ENCODE measurements around the gene TECR.
"Not testable (repeated sequence)": the region's sequence is repeated elsewhere in the genome, so short reads cannot be mapped to it uniquely, and the experiment has no call there.

TECR gene

DNA sequence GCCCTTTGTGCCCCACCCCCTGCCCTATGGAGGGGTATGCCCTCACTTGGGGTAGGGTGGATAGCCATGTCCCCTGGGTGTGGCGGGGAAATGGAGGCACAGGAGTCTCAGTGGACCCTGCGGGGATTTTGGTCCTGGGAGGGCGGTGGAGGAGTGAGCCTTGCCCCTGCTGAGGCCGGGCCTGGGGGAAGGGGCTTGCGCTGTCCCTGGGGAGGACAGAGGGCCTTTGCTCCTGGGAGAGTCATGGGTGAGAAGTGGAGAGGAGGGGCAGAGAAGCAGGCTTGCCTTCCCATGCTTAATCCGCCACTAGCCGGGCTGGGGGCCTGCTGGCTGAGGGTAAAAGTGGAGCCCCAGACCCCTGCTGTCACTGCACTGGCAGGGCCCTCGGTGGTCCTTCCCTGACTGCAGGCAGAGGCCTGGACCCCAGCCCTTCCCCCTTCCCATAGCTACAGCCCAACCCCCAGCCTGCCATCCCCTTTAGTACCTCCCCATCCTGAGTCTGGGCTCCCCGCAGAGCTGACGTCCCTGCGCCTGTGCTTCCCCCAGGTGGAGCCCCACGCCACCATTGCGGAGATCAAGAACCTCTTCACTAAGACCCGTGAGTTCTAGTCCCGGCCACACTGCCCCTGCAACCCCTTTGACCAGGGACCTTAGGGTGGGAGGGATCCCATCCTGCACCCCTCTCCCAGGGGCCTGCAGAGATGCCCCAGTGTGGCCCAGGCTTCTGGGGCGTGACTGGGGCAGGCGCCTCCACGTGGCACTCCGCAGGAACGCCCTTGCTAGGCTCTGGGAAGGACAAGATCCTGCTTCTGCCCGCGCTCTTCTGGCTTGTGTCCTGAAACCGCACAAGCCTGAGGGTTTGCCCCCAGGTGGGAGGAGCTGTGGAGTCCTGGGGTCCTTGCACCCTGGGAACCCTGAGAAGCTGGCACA, 33.5 kb downstream of the TECR start:
- DNase-seq, result no peak

DNA sequence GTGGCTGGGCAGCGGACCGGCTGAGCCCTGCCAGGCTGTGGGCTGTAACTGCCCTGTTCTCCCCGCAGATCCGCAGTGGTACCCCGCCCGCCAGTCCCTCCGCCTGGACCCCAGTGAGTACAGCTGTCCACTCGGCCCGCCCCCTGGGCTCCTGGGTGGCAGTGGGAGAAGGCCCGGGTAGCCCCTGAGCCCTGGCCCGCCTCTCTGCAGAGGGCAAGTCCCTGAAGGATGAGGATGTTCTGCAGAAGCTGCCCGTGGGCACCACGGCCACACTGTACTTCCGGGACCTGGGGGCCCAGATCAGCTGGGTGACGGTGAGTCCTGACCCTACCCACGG, 34.2 kb downstream of the TECR start:
- no peak for DNase-seq

DNA sequence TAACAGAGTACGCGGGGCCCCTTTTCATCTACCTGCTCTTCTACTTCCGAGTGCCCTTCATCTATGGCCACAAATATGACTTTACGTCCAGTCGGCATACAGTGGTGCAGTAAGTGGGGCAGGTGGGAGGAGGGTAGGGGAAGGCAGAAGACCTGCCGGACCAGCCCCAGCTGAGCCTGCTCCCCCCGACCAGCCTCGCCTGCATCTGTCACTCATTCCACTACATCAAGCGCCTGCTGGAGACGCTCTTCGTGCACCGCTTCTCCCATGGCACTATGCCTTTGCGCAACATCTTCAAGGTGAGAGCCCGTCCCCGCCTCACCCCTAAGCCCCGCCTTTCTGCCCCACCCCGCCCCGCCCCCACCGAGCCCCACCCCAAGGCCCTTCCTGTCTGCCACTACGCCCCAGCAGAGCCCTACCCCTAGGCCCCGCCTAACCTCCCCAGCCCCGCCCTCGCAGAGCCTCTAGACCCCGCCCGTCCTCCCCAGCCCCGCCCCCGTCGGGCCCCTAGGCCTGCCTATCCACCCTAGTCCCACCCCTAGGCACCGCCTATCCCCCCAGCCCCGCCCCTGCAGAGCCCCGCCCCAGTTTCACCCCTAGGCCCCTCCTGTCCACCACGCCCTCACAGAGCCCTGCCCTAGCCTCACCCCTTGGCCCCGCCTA, 34.7 kb downstream of the TECR start:
- no peak for DNase-seq

DNA sequence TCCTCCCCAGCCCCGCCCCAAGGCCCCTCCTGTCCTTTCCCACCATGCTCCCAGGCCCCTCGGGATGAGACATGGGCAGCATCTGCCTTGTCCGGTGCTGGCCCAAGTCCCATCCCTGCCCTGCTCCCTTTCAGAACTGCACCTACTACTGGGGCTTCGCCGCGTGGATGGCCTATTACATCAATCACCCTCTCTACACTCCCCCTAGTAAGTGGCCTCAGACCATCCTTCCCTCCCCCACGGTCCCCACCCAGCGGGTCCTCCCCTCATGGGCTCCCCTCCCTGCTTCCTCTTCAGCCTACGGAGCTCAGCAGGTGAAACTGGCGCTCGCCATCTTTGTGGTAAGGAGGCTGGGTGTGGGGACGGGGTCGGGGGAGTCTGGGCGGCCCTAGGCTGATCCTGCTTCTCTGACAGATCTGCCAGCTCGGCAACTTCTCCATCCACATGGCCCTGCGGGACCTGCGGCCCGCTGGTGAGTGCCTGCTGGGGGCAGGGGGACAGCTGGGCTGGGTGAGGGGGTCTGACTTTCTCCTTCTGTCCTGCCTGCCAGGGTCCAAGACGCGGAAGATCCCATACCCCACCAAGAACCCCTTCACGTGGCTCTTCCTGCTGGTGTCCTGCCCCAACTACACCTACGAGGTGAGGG, 35.4 kb downstream of the TECR start:
- DNase-seq, result not testable (repeated sequence)

DNA sequence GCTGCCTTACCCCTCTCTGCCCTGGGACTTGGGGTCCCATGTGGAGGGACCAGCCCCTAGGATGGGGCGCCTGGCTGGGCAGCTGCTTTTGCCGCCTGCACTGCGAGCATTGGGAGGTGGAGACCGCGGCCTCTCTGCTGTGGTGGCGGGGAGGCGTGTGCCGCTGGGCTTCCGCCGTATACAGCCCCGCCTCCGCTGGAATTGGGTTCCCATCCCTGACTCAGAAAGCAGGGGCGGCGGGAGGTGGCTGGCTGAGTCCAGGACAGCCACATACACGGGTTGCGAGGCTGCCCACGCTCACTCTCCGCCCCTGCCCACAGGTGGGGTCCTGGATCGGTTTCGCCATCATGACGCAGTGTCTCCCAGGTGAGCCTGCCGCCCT, 35.9 kb downstream of the TECR start:
- no peak for DNase-seq

DNA sequence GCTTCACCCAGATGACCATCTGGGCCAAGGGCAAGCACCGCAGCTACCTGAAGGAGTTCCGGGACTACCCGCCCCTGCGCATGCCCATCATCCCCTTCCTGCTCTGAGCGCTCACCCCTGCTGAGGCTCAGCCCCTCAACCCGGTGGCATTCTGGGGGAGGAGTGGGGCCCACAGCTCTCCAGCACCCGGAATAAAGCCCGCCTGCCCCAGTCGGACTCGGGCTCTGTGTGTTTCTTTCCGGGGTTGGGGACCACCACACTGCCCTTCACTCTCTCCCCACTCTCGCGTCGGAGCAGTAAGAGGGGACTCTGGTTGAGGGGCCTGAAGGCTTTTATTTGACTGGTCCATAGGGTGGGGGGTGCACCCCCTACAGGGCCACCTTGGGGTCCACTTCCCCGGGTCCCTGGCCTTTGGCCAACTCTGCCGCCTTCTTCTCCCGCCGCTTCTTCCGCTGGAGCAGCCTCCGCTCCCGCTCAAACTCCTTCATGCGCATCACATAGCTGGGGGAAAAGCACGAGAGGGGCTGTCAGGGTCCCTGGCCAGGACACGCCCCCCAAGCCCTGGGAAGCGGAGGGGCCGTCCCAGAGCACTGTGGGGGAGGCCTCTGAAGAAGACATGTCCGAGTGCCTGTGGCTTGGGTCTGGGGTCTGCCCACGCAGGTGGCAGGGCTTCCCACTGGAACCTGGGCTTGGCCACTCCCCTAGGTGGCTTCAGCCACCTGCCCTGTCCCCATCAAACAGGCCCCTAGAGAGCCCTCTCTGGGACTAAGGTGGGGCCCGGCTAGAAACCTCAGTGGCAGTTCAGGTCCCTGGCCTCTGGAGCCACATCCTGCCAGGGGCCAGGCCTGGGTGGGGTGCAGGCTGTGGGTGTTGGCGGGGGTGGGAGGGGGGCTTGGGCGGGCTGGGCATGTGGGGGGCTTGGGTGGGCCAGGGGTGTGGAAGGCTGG, 36.6 kb downstream of the TECR start:
- DNase-seq, result no peak

DNA sequence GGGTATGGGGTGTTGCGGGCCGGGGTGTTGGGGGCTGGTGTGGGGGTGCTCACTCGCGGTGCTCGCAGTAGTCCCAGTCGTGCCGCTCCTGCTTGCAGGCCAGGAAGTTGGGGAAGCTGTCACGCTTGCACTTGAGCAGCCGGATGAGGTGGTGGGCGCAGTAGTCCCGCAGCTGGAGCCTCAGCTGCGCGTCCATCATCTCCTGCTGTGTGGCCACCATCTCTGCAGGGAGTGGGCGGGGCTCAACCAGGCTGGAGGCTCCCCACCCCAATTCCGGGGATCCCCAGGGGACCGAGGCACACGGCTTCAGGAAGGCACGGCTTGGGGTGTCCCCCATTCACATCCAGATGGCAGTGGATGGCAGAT, 37.3 kb downstream of the TECR start:
- no peak for DNase-seq

DNA sequence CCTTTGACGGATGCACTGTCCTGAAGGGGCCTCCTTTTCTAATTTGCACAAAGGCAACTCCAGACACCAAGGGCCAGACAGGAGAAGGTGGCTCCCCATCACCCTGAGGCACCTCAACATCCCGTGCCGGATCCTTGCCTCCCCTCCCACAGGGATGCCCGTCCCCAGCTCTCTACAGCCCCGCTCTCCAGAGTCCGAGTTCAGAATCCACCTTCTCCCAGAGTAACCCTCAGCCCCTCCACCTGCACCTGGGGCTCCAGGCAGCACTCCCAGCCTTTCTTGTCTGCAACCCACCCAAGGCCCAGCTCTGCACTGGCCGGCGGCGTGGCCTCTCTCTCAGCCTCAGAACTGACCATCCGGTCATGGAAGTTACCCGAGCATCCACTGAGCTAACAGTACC, 37.7 kb downstream of the TECR start:
- DNase-seq, result no peak

DNA sequence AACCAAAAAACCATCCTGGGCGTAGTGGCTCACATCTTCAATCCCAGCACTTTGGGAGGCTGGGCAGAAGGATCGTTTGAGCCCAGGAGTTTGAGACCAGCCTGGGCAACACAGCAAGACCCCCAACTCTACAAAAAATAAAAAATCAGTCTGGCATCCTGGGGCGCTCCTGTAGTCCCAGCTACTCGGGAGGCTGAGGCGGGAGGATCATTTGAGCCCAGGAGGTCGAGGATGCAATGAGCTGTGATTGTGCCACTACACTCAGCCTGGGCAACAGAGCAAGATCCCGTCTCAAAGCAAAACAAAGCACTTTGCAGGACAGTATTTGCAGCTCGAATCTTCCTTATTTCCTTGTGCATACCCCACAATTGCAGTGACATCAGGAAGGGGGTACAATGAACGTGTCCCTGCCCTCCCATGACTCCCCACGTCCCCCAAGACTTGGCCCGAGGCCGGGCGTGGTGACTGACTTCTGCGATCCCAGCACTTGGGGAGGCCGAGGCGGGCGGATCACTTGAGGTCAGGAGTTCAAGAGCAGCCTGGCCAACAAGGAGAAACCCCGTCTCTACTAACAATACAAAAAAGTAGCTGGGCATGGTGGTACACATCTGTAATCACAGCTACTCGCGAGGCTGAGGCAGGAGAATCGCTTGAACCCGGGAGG, 41.6 kb downstream of the TECR start:
- no peak for DNase-seq

DNA sequence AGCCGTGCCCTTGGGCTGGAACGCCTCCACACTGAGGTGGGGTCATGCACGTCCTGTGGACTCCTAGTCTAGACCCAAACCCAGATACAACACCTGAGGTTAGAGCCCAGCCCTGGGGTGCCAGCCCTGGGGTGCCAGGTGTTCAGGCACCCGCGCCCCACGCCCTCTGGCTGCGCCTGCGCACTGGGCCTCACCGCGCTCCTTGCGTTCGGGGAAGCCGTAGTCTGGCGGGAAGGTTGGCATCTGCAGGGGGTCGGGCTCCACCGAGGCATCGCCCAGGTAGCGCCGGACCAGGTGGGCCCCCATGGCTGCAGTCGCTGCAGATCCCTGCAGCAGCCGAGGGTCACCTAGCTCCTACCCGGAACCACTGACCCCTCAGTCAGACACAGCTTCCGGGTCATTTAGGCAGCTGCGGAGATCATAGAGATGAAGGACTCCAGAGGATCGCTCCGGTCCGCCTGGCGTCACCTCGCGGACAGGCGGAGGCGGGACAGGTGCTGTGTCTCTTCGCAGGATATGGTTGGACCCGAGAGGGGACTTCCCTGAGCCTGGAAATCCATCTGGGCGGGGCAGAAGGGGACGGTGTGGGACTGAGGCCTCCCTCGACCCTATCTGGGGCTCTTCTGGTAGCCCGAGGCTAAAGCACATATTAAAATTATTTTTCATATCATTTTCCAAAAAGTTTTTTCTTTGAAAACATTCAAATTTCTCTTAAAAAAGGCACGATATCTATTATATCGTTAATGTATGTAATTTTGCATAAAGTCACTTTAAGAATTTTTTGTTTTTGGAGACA, 42.5 kb downstream of the TECR start, which contains the start of gene NDUFB7:
TSS of gene NDUFB7 (minus strand) at position 372 of the 796 bp plus-strand sequence. CDS start at position 306, 66 bp downstream.
- DNase-seq, result peak; percentile 90

DNA sequence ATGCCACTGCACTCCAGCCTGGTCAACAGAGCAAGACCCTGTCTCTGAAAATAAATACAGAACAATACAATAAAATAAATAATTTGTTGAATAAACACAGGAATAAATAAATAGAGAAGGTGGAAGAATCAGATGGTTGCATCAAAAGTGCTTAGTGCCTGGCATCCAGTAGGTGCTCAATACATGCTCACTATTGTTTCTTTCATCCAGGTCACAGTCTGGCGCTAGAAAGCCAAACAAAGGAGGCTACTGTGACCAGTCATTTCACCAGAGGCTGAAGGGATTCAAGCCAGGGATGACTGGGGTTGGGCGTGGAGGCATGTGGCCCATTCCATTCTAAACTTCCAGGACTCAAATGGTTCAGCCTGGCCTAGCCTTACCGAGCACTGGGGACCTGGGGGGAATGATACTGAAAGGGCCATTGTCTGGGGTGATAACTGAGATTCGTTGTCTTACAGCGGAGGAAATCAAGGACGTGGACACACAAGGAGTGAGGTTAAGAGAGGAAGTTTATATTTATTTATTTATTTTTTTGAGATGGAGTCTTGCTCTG, 46.1 kb downstream of the TECR start:
- no peak for DNase-seq

DNA sequence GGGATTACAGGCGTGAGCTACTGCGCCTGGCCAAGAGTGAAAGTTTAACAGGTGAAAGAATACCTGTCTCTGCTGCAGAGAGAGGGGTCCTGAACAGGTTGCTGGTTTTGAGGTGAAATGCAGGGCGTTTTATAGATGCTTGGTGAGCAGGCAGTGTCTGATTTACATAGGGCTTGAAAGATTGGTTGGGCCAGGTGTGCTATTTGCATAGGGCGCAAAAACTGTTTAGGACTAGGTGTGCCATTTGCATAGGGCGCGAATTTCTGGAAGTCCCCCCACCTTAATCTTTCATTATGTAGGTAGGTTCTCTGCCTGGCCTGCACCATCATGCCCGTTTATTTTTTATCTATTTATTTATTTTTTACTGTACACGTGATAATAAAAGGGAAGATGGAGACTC, 47.0 kb downstream of the TECR start:
- no peak for DNase-seq

DNA sequence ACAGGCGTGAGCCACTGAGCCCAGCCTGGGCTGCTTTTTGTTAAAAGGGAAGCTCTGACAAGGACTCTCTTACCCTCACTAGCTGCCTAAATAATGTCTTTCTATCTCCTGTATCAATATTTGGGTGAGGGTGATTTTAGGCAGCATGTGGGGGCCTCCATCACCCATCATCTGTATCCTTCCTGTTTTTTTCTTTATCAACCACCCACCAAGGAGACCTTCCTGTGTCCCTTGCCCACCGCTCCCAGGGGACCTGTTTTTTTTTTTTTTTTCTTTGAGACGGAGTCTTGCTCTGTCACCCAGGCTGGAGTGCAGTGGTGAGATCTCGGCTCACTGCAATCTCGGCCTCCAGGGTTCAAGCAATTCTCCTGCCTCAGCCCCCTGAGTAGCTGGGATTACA, 47.9 kb downstream of the TECR start:
- DNase-seq, result no peak

DNA sequence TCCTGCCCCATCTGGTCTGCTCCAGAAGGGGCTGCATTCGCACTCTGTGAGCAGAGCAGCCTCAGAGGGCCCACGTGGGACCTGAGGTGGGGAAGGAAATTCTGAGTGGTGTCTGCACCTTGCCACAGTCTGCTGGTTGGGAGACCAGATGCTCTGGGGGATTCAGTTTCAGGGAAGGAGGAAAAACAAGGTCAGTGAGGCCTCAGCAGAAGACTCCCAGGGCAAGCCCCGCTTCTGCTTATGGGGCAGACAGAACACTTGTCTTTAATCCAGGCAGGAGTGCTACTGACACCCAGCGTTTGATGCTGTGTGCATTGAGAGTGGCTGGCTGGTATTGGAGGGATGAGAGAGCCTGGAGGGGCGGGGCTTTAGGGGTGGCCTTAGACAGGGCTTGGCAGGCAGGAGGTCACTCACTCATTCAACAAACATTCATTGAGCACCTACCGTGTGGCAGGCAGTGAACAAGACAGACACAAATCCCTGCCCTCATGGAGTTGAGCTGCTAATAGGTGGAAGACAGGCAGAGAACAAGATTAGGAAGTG, 48.6 kb downstream of the TECR start:
- no peak for DNase-seq

DNA sequence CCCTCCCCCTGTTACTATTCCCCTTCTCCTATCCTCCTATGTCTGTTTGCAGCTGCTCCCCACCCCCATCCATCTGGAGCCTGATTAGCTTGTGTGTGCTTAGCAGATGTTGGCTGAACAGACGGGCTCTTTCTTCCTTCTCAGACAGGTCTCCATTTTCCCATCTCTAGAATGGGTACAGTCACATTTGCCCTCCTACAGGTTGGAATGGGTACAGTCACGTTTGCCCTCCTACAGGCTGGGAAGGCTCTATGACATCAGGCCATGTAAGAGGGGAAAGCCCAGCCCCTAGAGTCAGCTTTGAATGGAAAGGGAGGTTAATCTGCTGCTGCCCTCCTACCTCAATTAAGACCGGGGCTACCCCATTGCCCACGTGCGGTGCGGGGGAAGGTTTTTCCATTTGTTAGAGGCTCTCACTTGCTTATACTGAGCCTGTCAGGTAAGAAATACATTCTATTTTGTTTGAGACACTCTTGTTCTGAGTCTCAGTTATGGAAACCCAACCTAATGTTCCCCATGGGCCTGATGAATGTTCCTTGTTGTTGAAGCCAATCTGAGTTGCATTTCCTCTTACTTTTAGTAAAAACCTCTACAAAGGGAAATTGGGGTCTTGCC, 51.3 kb downstream of the TECR start:
- DNase-seq, result no peak

DNA sequence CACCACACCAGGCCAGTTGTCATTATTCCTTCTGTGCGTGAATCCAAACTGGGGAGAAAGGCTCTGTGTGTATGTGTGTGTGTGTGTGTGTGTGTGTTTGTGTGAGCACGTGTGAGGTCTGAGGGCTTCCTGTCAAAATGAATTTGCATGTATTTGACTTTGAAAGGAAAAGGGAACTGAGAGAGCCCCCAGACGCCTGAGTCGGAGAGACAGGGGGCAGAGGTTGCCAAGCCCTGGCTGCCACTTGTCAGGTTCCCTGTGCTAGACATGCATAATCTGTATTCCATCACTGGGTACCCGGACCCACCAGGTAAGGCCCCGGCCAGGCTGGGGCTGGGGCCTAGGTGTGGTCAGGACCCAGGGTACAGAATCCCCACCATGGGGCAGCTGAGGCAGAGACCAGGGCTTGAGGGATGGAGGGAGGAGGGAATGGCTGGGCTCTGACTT, 53.5 kb downstream of the TECR start, which contains the start of gene CLEC17A:
TSS of gene CLEC17A (plus strand) at position 191 of the 447 bp plus-strand sequence. CDS start at position 268, 77 bp downstream.
- DNase-seq, result no peak

DNA sequence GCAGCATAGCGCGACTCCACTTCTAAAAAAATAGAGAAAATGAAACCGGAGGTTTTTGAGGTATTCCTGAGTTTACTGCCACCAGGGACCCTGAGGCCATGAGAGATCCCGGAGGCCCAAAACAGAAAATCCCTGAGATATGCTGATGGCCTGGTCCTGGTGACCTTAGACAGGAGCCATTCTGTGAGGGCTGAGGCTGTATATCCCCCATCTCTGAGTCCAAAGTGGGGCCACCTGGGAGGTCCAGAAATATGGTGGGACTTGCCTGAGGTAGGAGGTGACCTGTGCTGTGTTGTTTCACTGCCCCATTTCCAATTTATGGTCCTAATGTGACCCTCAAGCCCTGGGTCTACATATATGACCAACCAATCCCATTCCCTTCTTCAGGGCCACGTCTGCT, 55.0 kb downstream of the TECR start:
- DNase-seq, result not testable (repeated sequence)

DNA sequence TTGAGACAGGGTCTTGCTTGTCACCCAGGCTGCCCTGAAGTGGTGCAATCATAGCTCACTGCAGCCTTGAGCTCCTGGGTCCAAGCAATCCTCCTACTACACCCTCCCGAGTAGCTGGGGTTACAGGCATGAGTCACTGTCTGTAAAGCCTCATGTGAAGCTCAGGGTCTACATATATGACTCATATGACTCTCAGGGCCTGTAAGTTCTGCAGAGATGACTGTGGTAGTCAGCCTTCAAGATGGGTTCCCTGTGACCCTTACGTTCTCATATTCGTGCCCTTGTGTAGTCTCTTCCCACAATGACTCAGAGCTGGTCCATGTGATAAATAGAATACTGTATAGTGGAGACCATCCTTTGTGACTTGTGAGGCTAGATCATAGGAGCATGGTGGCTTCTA, 55.8 kb downstream of the TECR start:
- not testable (repeated sequence) for DNase-seq

DNA sequence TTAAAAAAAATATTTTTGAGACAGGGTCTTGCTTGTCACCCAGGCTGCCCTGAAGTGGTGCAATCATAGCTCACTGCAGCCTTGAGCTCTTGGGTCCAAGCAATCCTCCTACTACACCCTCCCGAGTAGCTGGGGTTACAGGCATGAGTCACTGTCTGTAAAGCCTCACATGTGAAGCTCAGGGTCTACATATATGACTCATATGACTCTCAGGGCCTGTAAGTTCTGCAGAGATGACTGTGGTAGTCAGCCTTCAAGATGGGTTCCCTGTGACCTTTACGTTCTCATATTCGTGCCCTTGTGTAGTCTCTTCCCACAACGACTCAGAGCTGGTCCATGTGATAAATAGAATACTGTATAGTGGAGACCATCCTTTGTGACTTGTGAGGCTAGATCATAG, 60.0 kb downstream of the TECR start:
- DNase-seq, result not testable (repeated sequence)

DNA sequence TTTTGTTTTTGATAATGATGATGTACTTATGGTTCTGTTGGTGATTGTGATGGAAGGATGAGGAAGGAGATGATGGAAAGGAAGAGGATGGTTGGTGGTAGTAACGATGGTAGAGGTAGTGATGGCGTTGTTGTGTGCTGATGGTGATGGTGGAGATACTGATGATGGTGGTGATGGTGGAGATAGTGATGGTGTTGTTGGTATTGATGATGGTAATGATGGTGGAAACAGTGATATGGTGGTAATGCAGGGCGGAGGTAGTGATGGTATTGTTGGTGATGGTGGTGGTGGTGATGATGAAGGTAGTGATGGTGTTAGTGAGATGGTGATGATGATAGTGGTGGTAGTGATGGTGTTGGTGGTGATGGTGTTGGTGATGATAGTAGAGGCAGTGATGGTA, 66.2 kb downstream of the TECR start:
- DNase-seq, result no peak

Measured in DMS79 (cell line).